ENCODE measurements around the gene ADAMTS14.

The ADAMTS14 gene

DNA sequence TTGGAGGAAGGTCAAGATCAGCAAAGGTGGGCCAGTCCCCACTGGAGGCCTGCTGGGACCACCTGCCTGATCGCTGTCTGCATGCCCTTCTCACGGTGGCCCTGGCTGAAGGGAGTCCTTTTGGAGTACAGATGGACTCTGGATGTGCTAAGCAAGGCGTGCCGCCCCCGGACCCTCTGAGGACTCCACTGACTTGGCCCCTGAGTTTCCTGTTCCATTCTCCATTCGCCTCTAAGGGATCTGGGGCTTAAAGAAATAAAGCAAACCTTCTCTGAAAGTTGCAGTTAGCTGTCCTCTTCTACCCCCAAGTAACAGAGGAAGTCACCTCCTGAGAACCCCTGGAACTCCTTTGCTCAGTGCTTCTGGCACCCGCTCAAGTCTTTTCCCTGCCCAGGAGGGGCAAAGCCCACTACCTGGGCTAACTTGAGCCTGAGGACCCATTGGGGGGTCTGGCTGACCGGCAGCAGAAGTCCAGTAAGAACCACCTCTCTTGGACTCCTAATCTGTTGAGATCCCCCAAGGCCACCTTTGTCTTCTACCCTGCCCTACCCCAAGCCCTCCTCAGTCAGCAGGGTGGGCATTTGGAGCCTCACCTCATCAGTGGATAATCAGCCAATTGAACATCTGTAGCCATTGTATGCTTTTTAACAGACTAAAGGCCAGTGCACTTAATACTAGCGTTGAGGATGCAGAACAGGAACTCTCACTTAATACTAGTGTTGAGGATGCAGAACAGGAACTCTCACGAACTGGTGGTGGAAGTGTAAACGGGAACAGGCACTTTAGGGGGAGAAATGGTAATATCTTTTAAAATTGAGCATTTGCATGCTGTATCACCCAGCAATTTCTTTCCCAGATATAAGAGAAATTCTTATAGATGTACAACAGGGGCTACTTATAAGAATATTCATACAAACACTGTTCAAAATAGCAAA is 110.7 kb downstream of the ADAMTS14 start:
- no peak for DNase-seq (ENCODE audit: low read depth in 3 of 3)

DNA sequence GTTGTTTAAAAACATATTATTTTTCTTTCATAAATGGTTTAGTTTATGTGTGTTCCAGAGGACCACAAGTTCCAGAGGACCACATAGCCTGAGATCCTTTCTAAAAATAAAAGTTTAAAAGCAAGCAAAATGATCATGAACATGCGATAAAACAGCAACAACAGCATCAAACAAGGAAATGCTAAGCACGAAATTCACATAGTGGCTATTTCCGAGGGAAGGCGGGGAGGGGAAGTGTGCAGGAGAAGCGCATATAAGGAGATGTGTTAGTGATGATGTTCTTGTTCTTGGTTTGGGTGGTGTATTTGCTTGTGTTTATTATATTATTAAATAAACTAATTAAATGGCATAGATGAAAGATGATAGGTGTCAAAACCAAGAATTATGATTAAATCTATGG is 111.7 kb downstream of the ADAMTS14 start:
- DNase-seq (ENCODE audit: low read depth in 3 of 3), result no peak

DNA sequence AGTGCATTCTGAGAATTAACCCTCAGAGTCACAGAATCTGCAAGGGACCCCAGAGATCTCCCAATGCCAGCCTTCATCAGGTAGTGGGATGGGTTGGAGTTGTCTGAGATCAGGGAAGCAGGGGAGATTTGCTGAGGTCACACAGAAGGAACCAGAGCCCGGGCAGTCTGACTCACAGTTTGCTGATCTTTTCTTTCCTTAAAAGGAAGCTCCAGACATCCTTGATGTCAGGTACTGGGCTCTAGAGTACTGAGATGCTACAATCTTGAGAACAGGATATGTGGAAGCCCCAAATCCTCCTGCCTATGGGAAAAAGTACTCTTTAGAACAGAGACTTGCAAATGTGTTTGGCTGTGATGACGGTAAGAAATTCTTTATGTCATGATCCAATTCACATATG is 112.2 kb downstream of the ADAMTS14 start:
- no peak for DNase-seq (ENCODE audit: low read depth in 3 of 3)

DNA sequence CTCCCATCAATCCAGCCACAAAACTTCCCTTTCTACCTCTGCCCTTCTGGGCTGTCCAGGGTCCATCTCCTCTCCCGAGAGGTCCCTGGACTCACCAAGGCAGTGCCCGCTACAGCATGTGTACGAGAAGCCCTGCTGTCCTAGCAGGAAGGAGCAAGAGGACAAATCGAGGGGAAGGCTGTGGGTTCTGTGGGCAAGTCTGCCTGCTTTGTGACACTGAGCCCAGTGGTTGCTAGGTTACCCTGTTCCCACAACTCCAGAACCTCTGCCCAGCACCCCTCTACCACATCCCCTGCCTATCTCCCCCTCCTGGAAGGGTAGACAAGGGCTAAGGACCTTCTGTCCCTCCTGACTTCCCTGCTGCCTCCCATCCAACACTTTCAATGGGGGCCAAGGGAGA is 112.9 kb downstream of the ADAMTS14 start, which contains the start of gene TBATA:
TBATA (minus strand) TSS at position 188 of the 400 bp plus-strand sequence. CDS start 1,998 bp downstream, outside the sequence.
- DNase-seq (ENCODE audit: low read depth in 3 of 3), result no peak

DNA sequence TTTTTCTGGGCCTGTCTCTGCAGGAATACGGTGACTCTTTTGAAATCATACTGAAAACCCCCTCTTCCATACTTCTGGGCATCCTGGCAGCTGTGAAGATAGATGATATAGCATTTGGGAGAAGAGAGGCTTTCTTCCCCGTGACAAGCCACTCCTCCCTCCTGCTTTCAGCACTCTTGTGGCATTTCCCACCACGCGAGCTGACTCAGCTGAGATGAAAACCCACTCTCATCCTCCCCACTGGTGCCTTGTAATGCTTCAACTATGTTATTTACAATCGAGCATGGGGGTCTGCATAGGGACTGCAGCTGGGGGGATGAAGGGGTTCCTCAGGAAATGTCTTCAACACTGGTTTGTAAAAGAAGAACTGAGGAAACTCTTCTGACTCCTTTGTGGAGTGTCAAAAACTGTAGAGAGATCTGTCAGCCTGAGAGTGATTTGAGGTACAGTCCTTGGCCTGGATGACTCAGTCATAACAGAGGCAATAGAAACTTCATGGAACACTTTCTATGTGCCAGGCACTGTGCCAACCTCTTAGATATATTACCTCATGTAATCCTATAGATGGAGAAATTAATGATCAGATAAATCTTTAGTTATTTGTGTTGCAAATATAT is 114.6 kb downstream of the ADAMTS14 start:
- no peak for DNase-seq (ENCODE audit: low read depth in 3 of 3)

DNA sequence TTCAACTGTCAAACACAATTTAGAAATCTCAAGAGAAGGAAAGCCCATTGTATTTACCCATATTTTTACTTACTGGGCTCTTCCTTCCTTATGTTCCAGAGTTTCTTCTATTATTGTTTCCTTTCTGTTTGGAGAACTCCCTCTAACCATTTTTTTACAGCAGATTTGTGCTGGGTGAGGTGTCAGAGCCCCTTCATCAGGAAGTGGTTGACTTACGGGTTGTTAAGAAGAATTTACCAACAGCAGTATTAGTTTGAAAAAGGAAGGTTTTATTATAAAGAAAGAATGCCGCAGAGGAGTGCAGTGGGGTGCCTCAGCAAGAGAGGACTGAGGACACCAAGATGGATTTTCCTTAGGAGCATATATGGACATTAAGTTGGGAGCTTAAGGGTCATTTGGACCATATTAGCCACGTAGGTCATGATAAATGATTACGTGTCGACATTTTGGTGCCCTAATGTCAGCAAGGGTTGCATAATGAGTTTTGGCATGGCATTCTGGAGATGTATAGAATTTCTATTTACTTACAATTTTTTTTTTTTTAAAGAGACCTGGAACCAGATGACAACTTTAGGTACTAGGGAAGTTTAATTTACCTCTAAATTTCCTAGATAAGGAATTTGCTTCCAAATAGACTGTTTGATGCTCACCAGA is 119.2 kb downstream of the ADAMTS14 start:
- no peak for DNase-seq (ENCODE audit: low read depth in 3 of 3)

DNA sequence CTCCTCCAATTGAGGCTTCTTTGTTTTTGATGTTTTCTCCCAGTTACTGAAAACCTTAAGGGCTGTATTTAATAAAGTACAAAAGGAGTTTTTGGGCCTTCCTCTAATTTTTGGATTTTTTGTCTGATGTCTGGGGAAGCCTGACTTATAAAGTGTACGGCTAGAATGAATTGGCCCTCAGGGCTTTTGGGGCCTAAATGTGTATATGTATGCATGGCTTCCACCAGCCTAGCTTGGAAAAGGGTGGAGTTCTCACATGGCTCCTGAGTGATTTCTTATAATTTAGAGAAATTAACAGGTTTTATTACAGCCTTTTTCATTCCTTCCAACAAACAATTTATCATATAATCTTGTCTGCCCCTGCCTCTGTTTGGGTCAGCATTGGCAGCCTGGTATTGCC is 123.3 kb downstream of the ADAMTS14 start:
- DNase-seq (ENCODE audit: low read depth in 3 of 3), result no peak

DNA sequence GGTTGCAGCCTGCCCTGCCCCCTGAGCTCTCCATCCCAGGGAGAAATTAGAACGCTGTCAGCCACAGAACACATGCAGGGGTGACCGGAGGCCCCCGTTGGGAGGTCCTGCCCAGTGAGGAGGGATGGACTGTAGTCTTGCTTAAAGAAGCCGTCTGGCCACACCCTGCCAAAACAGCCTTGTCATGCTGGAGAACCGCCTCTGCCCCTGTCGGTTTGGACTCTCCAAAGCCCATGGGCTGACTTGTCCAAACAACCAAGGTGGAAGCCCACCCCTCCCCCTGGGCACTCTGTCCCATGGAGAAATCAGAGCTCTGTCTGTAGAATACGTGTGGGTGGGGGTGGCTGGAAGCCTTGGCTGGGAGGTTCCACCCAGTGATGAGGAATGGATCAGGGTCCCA is 125.5 kb downstream of the ADAMTS14 start:
- DNase-seq (ENCODE audit: low read depth in 3 of 3), result no peak

DNA sequence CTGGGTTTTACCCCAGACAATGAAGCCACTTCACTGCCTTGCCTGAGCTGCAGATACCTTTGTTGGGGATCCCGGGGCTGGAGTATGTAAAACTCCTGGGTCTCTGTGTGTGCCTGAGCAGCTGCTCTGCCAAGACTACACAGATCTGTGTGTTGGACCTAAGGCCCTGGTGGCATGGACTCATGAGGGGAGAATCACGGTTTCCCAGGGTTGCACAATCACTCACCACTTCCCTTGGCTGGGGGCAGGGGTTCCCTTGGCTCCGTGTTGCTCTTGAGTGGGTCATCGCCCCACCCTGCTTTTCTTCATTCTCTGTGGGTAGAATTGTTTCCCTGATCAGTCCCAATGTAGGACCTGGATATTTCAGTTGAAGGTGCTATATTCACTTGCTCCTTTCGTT is 126.8 kb downstream of the ADAMTS14 start:
- DNase-seq (ENCODE audit: low read depth in 3 of 3), result no peak

DNA sequence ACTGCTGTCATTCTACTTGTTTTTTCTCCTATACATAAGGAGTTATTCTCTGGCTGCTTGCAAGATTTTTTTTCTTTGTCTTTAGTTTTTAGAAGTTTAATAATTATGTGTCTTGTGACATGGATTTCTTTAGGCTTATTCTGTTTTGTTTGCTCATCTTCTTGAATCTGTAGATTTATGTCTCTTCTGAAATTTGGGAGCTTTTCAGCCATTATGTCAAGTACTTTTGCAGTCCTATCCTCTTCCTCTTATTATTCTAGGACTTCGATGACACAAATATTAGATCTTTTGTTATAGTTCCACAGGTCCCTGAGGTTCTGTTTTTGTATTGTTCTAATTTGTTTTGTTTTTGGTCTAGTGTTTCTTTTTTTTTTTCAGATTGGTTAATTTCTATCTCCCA is 129.5 kb downstream of the ADAMTS14 start:
- DNase-seq (ENCODE audit: low read depth in 3 of 3), result no peak

DNA sequence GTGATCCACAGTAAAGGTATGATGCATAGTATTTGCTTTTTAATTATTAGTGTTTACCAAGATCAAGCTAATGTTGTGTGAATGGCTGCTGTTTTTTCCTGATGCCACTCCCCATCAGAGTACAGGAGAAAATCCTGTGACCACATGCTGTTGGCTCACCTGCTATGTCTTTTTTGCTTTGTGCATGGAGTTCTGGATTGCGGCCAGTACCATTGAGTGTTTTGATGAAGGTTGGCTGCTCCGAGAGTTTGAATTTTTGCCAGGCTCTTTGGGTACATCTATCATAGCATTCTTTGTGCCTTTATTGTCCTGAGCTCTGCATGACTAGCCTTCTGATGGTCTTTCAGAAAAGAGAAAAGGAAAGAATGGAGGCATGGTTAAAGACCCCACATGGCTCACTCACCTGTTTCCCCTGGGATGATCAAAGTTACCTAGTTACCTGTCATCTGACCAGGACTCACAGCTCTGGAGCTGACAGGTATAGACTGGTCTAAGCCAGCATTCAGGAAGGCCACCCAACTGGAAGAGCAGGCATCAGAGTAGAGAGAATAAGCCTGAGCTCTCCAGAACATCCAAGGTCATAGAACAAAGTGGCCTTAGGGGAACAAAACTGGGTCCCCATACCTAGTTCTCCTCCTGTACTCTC is 131.6 kb downstream of the ADAMTS14 start:
- no peak for DNase-seq (ENCODE audit: low read depth in 3 of 3)

DNA sequence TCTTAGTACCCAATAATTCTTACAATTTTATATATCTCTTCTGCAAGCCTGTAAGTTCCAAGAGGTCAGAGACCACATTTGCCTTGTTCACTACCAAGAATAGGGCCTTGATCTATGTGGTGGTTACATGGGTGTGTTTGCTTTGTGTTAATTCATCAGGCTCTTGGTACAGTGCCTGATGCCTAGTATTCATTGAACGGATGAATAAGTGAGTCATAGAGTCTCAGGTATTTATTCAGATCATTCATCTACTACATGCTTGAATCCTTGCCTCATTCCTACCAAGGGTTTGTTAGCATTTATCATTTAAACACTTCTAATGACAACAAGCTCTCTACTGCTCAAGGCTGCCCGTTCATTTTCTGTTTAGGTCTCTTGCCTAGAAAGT is 132.1 kb downstream of the ADAMTS14 start:
- no peak for DNase-seq (ENCODE audit: low read depth in 3 of 3)

DNA sequence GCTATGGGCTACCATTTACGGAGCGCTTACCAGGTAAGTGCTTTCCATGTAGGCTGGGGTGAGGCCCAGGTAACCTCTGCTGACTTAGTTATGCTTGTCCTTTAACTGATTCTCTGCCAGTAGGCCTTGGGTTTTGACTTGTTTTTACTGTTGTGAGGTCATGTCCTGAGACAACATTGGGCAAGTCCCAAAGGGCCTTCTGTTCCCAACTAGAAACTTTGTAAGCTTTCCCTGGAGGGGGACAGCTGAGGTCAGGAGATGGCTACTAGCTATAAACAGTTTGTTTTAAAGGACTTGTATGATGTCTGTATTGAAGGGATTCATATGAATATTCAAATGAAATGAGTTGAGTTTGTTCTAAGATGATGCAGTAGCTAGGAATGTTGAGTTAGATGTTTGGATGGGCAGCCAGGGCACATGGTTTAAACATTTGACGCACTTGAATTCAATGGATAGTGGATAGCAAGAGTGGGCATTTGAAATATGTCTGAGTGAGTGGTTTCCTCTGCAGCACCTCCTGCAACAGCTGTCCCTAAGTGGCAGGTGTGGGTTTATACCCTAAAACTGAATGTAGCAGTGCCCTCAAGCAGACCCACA is 133.4 kb downstream of the ADAMTS14 start:
- no peak for DNase-seq (ENCODE audit: low read depth in 3 of 3)

DNA sequence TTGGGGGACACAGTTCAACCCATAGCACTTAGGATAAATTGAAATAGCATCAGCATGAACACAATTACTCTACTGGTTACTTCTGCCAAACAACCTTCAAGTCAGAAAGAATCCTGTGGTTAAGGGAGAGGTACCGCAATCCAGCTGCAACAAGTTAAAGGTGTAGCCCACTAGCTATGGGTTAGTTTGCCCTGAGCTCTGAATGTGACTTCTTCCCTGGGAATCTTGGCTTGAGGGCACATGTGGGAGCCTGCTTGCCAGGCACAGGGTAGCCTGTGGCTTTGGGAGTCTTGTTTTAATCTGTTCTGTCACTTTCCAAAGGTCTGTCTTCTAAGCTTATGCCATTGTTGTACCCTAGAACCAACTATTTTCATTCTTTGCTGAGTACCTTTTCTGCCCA is 134.5 kb downstream of the ADAMTS14 start:
- DNase-seq (ENCODE audit: low read depth in 3 of 3), result no peak

DNA sequence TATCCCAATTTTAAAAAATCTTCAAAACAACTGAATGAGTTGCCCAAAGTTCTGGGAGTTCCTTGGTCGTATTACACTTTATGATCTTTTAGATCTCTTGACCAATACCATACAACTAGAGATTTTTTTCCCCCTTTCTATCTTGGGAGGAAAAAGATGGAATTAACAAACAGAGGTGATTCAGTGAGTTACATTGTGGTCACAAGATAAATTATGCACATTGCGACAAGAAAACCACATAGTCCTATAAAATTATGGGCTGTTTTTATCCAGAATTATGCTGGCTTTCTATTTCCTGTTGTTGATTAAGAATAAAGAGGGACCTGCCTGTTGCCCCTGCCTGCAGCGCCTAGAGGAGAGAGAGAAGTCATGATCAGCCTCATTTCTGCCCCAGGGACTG is 135.2 kb downstream of the ADAMTS14 start:
- DNase-seq (ENCODE audit: low read depth in 3 of 3), result no peak

DNA sequence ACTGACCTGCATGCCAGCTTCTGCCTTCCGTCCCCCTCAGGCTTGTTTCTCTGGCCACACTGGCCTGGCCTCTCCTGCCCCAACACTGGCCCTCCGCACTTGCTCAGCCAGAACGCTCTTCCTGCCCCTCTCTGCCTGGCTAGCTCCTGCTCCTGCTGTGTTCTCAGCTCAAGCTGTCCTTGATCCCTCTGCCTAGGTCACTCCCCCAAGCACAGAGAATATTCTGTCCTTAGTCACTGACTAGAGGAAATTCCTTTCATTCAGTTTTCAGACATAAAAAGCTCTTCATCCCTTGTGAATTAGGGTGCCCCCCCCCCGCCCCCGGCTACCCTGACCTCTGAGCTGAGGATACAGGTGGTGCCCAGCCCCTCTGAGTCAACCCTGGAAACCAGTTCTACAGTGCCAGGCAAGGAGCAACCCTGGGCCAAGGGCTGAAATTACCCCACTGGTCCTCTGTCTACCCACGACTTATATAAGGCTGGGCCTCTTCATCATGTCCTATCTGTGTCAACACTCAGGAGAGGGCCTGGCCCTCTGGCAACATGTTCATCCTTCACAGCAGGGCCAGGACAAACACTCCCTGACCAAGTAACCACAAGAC is 136.8 kb downstream of the ADAMTS14 start:
- no peak for DNase-seq (ENCODE audit: low read depth in 3 of 3)

DNA sequence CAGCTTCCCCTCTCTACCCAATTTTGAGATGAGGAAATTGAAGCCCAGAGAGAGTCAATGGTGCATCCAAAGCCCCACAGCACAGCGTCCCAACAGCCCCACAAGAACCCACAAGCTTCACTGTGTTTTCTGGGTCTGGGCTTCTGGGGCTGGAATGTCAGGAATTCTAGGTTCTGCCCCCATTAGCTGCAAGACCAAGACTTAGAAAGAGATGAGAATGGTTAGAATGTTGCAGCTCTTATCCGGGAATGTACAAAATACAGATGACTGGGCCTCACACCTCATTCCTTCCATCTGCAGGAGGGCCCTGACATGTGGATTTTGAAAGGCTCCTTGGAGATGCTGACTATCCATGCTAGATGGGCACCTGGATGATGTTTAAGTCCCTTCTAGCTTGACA is 137.4 kb downstream of the ADAMTS14 start:
- no peak for DNase-seq (ENCODE audit: low read depth in 3 of 3)

DNA sequence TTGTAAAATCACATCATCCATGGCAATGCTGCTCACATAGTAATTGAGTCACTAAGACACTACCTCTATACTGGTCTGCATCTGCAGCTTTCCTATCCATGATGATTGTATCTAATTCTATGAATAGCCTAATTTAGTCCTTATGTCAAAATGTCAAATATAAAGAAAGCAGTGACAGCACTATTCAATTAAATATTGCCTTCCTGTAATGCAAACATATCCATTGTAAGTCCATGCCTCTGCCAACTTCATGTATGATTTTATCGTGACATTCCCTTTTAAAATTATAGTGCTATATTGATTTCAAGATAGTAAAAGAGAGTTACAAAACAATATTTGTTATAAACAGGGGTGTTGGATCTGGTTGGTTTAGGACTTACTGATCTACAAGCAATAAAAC is 138.7 kb downstream of the ADAMTS14 start:
- no peak for DNase-seq (ENCODE audit: low read depth in 3 of 3)

DNA sequence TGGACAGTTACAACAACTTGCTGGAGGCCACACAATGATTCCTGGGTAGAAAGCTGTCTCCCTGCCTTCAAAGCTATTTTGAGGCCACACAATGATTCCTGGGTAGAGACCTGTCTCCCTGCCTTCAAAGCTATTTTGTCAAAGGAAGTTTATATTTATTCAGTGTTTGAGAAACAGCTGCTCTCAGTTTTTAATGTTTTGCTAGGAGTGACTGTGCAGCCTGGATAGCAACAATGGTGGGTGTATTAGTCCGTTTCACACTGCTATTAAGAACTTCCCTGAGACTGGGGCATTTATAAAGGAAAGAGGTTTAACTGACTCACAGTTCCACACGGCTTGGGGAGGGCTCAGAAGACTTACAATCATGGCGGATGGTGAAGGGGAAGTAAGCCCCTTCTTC is 139.6 kb downstream of the ADAMTS14 start:
- DNase-seq (ENCODE audit: low read depth in 3 of 3), result no peak
